Measurements from ENCODE around the gene EXT2.

DNA sequence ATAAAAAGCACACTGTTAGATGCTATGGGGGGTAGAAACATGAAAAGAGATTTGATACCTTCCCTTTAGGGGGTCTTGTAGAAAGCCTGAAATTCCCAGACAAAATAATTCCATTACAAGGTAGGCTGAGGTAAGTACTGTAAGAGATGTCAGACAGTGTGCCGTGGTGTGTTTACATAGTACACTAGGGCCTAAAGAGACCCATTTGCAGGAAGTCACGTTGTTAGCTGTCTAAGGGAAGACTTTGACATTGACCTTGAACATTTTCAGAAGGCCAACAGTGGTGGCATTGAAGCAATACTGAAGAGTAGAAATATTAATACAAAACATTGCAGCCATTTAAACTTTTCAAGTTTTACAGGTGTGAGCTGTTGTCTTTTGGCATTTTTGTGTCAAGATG lies 30.8 kb downstream of the EXT2 start:
- TF ChIP-seq, protein P1, sequence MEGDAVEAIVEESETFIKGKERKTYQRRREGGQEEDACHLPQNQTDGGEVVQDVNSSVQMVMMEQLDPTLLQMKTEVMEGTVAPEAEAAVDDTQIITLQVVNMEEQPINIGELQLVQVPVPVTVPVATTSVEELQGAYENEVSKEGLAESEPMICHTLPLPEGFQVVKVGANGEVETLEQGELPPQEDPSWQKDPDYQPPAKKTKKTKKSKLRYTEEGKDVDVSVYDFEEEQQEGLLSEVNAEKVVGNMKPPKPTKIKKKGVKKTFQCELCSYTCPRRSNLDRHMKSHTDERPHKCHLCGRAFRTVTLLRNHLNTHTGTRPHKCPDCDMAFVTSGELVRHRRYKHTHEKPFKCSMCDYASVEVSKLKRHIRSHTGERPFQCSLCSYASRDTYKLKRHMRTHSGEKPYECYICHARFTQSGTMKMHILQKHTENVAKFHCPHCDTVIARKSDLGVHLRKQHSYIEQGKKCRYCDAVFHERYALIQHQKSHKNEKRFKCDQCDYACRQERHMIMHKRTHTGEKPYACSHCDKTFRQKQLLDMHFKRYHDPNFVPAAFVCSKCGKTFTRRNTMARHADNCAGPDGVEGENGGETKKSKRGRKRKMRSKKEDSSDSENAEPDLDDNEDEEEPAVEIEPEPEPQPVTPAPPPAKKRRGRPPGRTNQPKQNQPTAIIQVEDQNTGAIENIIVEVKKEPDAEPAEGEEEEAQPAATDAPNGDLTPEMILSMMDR (IDR thresholded peaks at IDR 0.05; ENCODE audit: low read depth, low read length, poor library complexity, severe bottlenecking): no peak
- TF ChIP-seq EZH2phosphoT487 (IDR thresholded peaks at IDR 0.05; ENCODE audit: borderline replicate concordance, low read length): no peak

Measured in DOHH2 (cell line).